Activated naive CD4-positive, alpha-beta T cell treated with anti-CD3 and anti-CD28 coated beads for 36 hours (primary cell): ENCODE measurements around the gene C1QTNF1. TPM values are rescaled to one million over a fixed set of nuclear protein-coding genes. Genes with fewer than 3 reads are reported as not detected.

ENCODE experiments used
- CTCF ChIA-PET: fragments of 350-600 bp; sonication (Branson Sonifier 250); formaldehyde crosslinking; loops from one replicate; lab custom pipeline; 2021; ENCODE audit warnings: antibody characterized with exemption; lab: Charles Lee
- DNase-seq: peaks from one replicate; pipeline ENCODE4 v3.0.0-alpha.2; 2020
- H3K27ac Mint-ChIP-seq: one replicate; pipeline ENCODE4 v1.8.0; 2021; ENCODE audit warnings: mild to moderate bottlenecking, mixed read lengths
- H3K27me3 Mint-ChIP-seq: one replicate; pipeline ENCODE4 v1.8.0; 2021; ENCODE audit warnings: low read depth, mixed read lengths
- H3K36me3 Mint-ChIP-seq: one replicate; pipeline ENCODE4 v1.8.0; 2021; ENCODE audit warnings: low read depth, mixed read lengths
- H3K4me1 Mint-ChIP-seq: one replicate; pipeline ENCODE4 v1.8.0; 2021; ENCODE audit warnings: low read depth, mixed read lengths
- H3K4me3 Mint-ChIP-seq: one replicate; pipeline ENCODE4 v1.8.0; 2021; ENCODE audit warnings: mild to moderate bottlenecking, moderate library complexity, mixed read lengths
- H3K9me3 Mint-ChIP-seq: one replicate; pipeline ENCODE4 v1.8.0; 2021; ENCODE audit warnings: mixed read lengths
- intact Hi-C: fragments of 100-400 bp; cut with micrococcal nuclease; formaldehyde crosslinking; loops from one replicate; pipeline ENCODE4 v1.15.1; 2023
- total RNA-seq, 2 experiments: library from RNA; stranded (reverse); gene quantifications; one replicate each; pipeline ENCODE4 v1.2.3, GENCODE V29; 2021

Gene C1QTNF1
- total RNA-seq, 2 experiments from 2014 or later = 0.14 to 0.32 TPM

DNA sequence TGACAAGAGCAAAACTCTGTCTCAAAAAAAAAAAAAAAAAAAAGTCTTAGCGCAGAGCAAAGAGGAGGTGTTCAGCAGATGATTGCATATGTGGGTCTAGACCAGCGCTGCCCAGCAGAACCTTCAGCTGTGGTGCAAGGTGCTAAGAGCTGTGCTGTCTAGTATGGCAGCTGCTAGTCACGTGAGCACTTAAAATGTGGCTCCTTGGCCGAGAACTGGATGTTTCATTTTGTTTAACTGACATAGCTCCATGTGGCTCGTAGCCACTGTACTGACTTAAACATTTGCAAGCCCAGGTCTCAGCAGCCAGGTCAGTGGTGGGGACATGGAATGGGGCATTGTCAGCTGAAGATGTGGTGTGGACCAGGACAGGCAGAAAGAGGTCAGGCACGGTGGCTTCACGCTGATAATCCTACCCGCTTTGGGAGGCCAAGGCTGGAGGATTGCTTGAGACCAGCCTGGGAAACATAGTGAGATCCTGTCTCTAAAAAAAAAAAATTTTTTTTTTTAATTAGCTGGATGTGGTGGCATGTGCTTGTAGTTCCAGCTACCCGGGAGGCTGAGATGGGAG lies 9.2 kb downstream of the C1QTNF1 start:
- intact Hi-C loops = no loop called here
- H3K4me3 Mint-ChIP-seq = no peak overlapping the region
- CTCF ChIA-PET = interaction anchor here (1.7 to 2.5 kb wide), 3 partner anchors 7 to 12 kb away, joined by 4 to 13 read pairs (median 5); no protein-coding TSS in a partner anchor
- H3K4me1 Mint-ChIP-seq = no peaks in the 10 kb centered on the region
- H3K9me3 Mint-ChIP-seq = no peaks in the 10 kb centered on the region
- no peak overlapping the region for H3K27ac Mint-ChIP-seq
- no peaks in the 10 kb centered on the region for H3K36me3 Mint-ChIP-seq
- peaks cover 6% of the 10 kb centered on the region for H3K27me3 Mint-ChIP-seq
- DNase-seq = no peak

DNA sequence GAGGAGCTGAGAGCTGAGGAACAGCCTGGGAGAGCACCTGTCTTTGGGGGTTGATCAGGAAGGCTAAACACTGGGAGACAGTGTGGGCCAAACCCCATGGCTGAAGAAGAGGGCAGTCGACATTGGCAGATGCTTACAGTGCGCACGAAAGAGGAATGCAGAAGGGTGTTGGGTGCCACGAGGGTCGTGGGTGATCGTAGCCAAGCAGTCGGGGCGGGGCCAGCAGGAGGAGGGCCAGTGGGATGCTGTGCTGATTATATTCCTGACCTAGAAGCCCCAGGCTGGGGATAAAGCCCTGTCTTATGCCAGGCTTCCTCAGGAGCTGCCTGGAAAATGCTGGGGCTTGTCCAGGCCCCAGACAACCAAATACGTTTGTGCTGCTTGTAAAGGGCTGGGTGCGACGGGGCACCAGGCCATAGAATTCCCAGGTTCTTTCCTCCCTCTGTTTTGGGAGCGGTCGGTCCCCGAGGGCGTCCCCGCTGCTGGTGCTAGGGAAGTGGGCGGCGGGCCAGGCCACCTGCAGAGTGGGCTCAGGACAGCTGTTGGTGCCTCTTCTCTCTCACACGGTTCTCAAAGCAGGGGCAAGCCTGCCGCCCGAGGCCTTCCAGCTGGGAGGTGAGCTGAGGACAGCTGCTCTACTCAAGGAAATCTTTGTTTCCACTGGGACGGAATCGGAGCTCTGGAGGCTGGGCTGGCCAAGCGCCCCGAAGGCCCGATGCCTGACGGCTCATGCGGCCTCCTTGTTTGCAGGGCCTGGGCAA lies 10.0 kb downstream of the C1QTNF1 start:
- no peak overlapping the region for H3K27ac Mint-ChIP-seq
- intact Hi-C loops = no loop called here
- H3K4me3 Mint-ChIP-seq = no peak overlapping the region
- H3K27me3 Mint-ChIP-seq = peaks cover 3% of the 10 kb centered on the region
- CTCF ChIA-PET = interaction anchor here (0.7 to 2.5 kb wide), 3 partner anchors 8 to 12 kb away, joined by 4 to 13 read pairs (median 5); no protein-coding TSS in a partner anchor
- H3K4me1 Mint-ChIP-seq = no peaks in the 10 kb centered on the region
- H3K9me3 Mint-ChIP-seq = no peaks in the 10 kb centered on the region
- H3K36me3 Mint-ChIP-seq = no peaks in the 10 kb centered on the region
- DNase-seq = no peak

DNA sequence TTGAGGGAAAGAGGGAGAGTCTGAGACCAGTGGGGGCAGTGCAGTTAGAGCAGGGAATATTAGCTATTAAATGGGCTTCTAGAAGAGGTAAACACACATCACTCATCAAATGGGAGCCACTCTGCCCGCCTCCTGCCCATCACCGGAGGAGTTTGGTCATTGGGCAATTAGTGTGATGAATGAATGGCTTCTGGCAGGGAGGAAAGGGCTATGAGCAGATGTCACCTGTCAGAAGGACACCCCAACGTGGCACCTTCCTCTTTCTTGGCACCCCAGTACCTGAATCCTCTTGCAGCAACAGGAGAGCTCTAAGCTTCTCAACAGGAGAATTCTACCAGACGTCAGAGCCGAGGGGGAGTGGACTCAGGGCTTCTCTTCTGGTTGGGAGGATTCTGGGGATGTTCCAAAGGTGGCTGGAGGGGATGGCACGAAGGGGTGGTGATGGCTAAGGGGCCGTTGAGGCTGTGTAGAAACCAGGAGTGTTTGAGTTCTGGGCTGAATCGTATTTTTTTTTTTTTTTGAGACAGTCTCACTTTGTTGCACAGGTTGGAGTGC lies 11.0 kb downstream of the C1QTNF1 start:
- no peaks in the 10 kb centered on the region for H3K36me3 Mint-ChIP-seq
- no peaks in the 10 kb centered on the region for H3K9me3 Mint-ChIP-seq
- H3K4me1 Mint-ChIP-seq = no peaks in the 10 kb centered on the region
- CTCF ChIA-PET = interaction anchor here (0.6 to 2.5 kb wide), 2 partner anchors 11 to 159 kb away, joined by 3 to 13 read pairs; no protein-coding TSS in a partner anchor
- H3K27ac Mint-ChIP-seq = no peak overlapping the region
- no peak for DNase-seq
- peaks cover 3% of the 10 kb centered on the region for H3K27me3 Mint-ChIP-seq
- no peak overlapping the region for H3K4me3 Mint-ChIP-seq
- intact Hi-C loops = no loop called here

DNA sequence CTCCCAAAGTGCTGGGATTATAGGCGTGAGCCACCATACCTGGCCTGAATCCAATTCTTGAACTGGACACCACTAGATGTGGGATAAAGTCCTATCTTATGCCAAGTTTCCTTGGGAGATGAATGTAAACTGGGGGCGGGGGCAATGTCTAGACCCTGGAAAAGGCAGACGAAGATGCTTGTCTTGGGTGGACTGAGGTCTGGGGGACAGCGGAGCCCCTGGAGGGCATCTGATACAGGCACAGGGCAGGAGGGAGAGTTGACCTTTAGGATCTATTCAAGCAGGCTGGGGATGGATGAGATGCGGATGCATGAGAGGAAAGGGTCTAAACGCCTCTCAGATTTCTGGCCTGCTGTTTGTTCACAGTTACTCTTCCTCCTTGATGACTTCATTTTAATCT lies 11.7 kb downstream of the C1QTNF1 start:
- Mint-ChIP-seq H3K4me1 (no peaks in the 10 kb centered on the region), H3K36me3 (no peaks in the 10 kb centered on the region), H3K27ac (no peak overlapping the region), H3K9me3 (no peaks in the 10 kb centered on the region), H3K27me3 (peaks cover 3% of the 10 kb centered on the region), H3K4me3 (no peak overlapping the region)
- no peak for DNase-seq
- intact Hi-C loops = no loop called here
- CTCF ChIA-PET = interaction anchor here (1.0 to 1.3 kb wide), 3 partner anchors 10 to 52 kb away, joined by 3 to 8 read pairs (median 4); no protein-coding TSS in a partner anchor

DNA sequence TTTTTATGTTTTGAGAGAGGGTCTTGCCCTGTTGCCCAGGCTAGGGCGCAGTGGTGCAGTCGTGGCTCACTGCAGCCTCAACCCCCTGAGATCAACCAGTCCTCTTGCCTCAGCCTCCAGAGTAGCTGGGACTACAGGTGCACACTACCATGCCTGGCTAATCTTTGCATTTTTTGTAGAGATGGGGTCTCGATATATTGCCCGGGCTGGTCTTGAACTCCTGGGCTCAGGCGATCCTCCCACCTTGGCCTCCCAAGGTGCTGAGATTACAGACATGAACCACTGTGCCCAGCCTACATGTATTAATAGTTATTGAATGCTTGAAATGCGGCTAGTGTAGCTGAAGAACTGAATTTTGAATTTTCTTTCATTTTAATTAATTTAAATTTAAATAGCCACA lies 12.2 kb downstream of the C1QTNF1 start:
- H3K27ac Mint-ChIP-seq = no peak overlapping the region
- H3K36me3 Mint-ChIP-seq = no peaks in the 10 kb centered on the region
- intact Hi-C loops = no loop called here
- H3K27me3 Mint-ChIP-seq = peaks cover 3% of the 10 kb centered on the region
- H3K9me3 Mint-ChIP-seq = no peaks in the 10 kb centered on the region
- DNase-seq = no peak
- H3K4me1 Mint-ChIP-seq = no peaks in the 10 kb centered on the region
- CTCF ChIA-PET = interaction anchor here (1.0 to 1.3 kb wide), 3 partner anchors 9 to 51 kb away, joined by 3 to 8 read pairs (median 4); no protein-coding TSS in a partner anchor
- no peak overlapping the region for H3K4me3 Mint-ChIP-seq

DNA sequence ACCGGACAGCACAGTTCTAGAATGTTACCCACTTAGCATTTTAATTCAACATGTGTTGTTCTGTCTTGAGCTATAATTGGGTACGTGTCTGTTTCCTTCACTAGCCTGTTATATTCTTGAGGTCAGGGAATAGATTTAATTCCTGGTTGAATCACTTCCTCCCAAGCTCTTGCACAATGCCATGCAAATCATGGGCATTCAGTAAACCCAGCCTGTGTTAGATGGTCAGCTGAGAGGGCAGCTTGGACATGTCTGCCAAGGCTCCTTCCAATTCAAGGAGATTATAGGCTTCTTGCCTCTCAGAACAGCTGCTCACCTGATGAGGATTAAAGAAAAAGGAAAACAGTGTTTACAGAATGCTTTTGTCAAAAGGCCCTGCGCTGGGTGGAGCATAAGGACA lies 12.6 kb downstream of the C1QTNF1 start:
- Mint-ChIP-seq H3K27me3 (peaks cover 3% of the 10 kb centered on the region), H3K4me1 (no peaks in the 10 kb centered on the region), H3K9me3 (no peaks in the 10 kb centered on the region), H3K4me3 (no peak overlapping the region), H3K27ac (no peak overlapping the region), H3K36me3 (no peaks in the 10 kb centered on the region)
- no peak for DNase-seq
- CTCF ChIA-PET = interaction anchor here (0.6 to 1.3 kb wide), 4 partner anchors 9 to 349 kb away, joined by 3 to 8 read pairs (median 4); no protein-coding TSS in a partner anchor
- intact Hi-C loops = no loop called here

DNA sequence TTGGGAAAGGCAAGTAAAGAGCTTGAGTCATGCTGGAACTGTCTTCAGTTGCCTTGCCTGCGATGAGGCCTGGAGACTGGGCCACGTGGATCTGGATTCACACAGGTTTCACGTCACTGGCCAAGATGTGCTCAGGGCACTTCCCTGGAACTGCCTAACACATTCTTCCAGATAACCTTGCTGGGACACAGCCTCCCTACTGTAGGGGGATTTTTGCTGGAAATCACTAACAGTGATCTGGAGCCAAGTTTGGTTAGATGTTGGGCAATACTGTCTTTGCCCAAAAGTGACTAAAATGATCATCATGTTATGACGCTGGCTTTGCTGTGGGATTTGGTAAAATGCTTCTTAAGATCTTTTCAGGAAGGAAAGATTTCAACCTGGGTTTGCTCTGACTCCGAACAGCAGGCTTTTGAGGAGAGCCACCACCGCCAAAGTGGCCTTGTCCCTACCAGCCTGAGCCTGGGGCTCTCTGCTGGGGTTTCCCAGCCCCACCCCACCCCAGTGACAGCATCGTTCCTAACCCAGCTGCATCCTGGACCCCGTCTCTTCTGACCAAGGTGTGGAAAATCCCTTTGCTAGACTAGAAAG lies 14.7 kb downstream of the C1QTNF1 start:
- CTCF ChIA-PET = no interaction called here
- no peak for DNase-seq

DNA sequence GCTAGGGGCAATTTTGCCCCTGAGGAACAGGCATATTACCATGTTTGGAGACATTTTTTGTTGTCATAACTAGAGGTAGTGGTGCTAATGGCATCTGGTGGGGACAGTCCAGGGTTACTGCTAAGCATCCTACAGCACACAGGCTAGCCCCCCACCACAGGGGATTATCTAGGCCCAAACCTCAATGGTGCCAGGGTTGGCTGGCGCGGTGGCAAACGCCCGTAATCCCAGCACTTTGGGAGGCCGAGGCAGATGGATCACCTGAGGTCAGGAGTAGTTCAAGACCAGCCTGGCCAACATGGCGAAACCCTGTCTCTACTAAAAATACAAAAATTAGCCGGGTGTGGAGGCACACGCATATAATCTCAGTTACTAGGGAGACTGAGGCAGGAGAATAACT lies 15.2 kb downstream of the C1QTNF1 start:
- Mint-ChIP-seq H3K27me3 (no peaks in the 10 kb centered on the region), H3K4me1 (no peaks in the 10 kb centered on the region), H3K36me3 (no peaks in the 10 kb centered on the region), H3K9me3 (no peaks in the 10 kb centered on the region), H3K4me3 (no peak overlapping the region), H3K27ac (no peak overlapping the region)
- CTCF ChIA-PET = no interaction called here
- intact Hi-C loops = no loop called here
- DNase-seq = no peak

More for the DNA sequence above, 14.7 kb downstream of the C1QTNF1 start:
- intact Hi-C loops = no loop called here
- Mint-ChIP-seq H3K36me3 (no peaks in the 10 kb centered on the region), H3K27ac (no peak overlapping the region), H3K4me1 (no peaks in the 10 kb centered on the region), H3K27me3 (no peaks in the 10 kb centered on the region), H3K4me3 (no peak overlapping the region), H3K9me3 (no peaks in the 10 kb centered on the region)

DNA sequence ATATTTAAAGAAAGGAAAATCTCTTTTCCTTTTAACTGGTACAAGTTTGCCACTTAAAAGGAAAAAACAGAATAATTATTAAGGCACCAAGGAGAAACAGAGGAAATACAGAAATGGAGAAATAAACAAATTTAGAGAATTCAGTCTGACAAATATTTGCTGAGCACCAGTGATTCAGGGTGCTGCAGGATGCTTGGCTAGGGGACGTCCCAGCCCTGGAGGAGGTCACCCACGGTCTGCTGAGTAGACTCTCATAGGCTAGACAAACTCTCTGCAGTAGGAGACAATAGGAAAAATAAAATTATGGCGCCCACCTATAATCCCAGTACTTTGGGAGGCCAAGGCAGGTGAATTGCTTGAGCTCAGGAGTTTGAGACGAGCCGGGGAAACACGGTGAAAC lies 15.9 kb downstream of the C1QTNF1 start:
- Mint-ChIP-seq H3K27ac (no peak overlapping the region), H3K9me3 (no peaks in the 10 kb centered on the region), H3K4me3 (no peak overlapping the region), H3K27me3 (peaks cover 1% of the 10 kb centered on the region), H3K36me3 (no peaks in the 10 kb centered on the region), H3K4me1 (no peaks in the 10 kb centered on the region)
- intact Hi-C loops = no loop called here
- CTCF ChIA-PET = interaction anchor here (1.1 kb wide), 1 partner anchor 8 kb away, joined by 4 read pairs; no protein-coding TSS in a partner anchor
- no peak for DNase-seq

DNA sequence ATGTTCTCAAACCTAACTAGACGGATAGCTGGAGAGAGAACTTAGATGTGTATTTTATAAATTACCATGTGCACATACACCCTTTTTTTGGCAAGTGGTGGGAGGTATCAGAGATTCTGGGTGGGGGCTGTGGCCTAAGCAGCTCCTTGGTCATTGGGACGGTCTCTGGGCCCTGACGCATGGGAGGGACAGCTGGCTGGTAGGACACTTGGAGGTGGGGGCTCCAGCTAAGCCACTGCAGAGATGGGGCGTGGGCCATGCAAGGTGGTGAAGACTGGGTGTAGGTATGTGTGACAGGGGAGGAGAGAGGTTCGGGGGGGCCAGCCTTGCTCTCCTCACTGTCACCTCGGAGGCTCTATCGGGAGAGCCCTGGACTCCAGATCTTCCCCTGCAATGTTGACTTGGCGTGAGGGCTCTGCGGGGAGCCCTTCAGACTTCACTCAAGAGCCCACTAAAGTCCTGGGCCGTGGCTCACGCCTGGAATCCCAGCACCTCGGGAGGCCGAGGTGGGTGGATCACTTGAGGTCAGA lies 17.1 kb downstream of the C1QTNF1 start:
- intact Hi-C loops = no loop called here

DNA sequence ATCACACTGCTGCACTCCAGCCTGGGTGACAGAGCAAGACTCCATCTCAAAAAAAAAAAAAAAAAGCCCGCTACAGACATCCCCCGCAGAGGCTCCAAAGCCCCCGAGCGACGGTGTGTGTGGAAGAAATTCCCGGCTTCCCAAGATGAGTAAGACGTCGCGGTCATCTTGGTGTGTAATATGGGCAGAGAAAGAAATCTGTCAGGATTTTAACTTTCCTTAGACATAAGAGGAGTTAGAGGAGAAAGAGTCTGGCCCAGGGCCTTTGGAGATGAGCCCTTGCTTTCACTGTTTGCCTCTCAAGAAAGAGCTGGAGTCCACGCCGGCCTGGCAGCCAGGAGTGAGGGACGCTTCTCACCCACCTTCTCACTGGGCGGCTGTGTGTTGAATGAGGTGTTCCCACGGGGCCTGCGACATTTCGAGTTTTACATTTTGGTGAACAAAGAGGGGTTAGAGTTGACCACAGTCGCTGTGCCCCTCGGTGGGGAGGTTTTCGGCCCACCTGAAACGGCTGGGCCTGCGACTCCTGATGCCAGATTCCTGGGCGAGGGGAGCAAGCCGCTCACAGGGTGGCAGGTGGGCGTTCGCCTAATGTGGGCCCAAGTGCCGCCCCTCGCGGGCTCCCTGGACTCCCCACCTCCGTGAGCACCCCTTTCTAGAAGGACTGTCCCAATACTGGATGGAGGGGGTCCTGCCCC lies 17.9 kb downstream of the C1QTNF1 start:
- H3K36me3 Mint-ChIP-seq = no peaks in the 10 kb centered on the region
- peaks cover 3% of the 10 kb centered on the region for H3K27me3 Mint-ChIP-seq
- DNase-seq = no peak
- no peaks in the 10 kb centered on the region for H3K9me3 Mint-ChIP-seq
- CTCF ChIA-PET = interaction anchor here (0.8 to 1.6 kb wide), 9 partner anchors 9 to 63 kb away, joined by 3 to 13 read pairs (median 4); partner anchors contain the start of gene LGALS3BP
- no peak overlapping the region for H3K27ac Mint-ChIP-seq
- intact Hi-C loops = loop anchor here (1.0 to 2.0 kb wide), 2 partner anchors 23 to 55 kb away; no protein-coding TSS in a partner anchor
- no peaks in the 10 kb centered on the region for H3K4me1 Mint-ChIP-seq
- H3K4me3 Mint-ChIP-seq = no peak overlapping the region

More for the DNA sequence above, 17.1 kb downstream of the C1QTNF1 start:
- CTCF ChIA-PET = interaction anchor here (0.6 to 1.6 kb wide), 5 partner anchors 8 to 790 kb away, joined by 3 to 6 read pairs (median 4); no protein-coding TSS in a partner anchor
- H3K9me3 Mint-ChIP-seq = no peaks in the 10 kb centered on the region
- no peaks in the 10 kb centered on the region for H3K36me3 Mint-ChIP-seq
- no peak for DNase-seq
- H3K4me1 Mint-ChIP-seq = no peaks in the 10 kb centered on the region
- H3K4me3 Mint-ChIP-seq = no peak overlapping the region
- H3K27ac Mint-ChIP-seq = no peak overlapping the region
- peaks cover 3% of the 10 kb centered on the region for H3K27me3 Mint-ChIP-seq
